Globus pallidus (tissue), 1 donor: ENCODE data around the gene SLC22A6.
"Not testable (repeated sequence)": the region's sequence is repeated elsewhere in the genome, so short reads cannot be mapped to it uniquely, and the experiment has no call there.

Experiments used
- DNase-seq: peaks from one replicate; pipeline ENCODE4 v3.0.0-alpha.2; 2015; ENCODE audit warnings: low spot score

The SLC22A6 gene

GRCh38 chr11:62985041-62985750, 429 bp upstream of the SLC22A6 start:
- DNase-seq: peak; percentile 72

- DNase-seq: no peak
Measured at GRCh38 chr11:62983536-62984199, 1.1 kb downstream of the SLC22A6 start.

GRCh38 chr11:62981743-62982142, 3.0 kb downstream of the SLC22A6 start:
- no peak for DNase-seq

GRCh38 chr11:62980133-62980760, 4.5 kb downstream of the SLC22A6 start:
- DNase-seq: no peak

GRCh38 chr11:62976109-62976508, 8.7 kb downstream of the SLC22A6 start:
- no peak for DNase-seq

- no peak for DNase-seq
Measured at GRCh38 chr11:62974848-62975522, 9.8 kb downstream of the SLC22A6 start.

- no peak for DNase-seq
Measured at GRCh38 chr11:62965574-62965973, 19.2 kb downstream of the SLC22A6 start.

- no peak for DNase-seq
Measured at GRCh38 chr11:62962391-62962790, 22.4 kb downstream of the SLC22A6 start.

GRCh38 chr11:62961017-62961570, 23.7 kb downstream of the SLC22A6 start:
- DNase-seq: no peak

- no peak for DNase-seq
Measured at GRCh38 chr11:62959422-62959980, 25.3 kb downstream of the SLC22A6 start.

- DNase-seq: no peak
Measured at GRCh38 chr11:62958547-62959421, 26.0 kb downstream of the SLC22A6 start.

GRCh38 chr11:62957147-62957546, 27.6 kb downstream of the SLC22A6 start:
- DNase-seq: no peak

- no peak for DNase-seq
Measured at GRCh38 chr11:62954478-62954877, 30.3 kb downstream of the SLC22A6 start.

- DNase-seq: no peak
Measured at GRCh38 chr11:62953811-62954210, 31.0 kb downstream of the SLC22A6 start.

- no peak for DNase-seq
Measured at GRCh38 chr11:62948765-62949320, 35.9 kb downstream of the SLC22A6 start.

- not testable (repeated sequence) for DNase-seq
Measured at GRCh38 chr11:62945538-62945937, 39.2 kb downstream of the SLC22A6 start.

GRCh38 chr11:62937528-62937927, 47.2 kb downstream of the SLC22A6 start:
- not testable (repeated sequence) for DNase-seq

GRCh38 chr11:62934496-62934785, 50.3 kb downstream of the SLC22A6 start:
- DNase-seq: no peak

- DNase-seq: no peak
Measured at GRCh38 chr11:62933750-62934495, 50.8 kb downstream of the SLC22A6 start.

- DNase-seq: no peak
Measured at GRCh38 chr11:62933285-62933684, 51.5 kb downstream of the SLC22A6 start.
